Osteocyte (in vitro differentiated cells): ENCODE measurements around the gene SND1. TPM values are rescaled to one million over a fixed set of nuclear protein-coding genes. Genes with fewer than 3 reads are reported as not detected.

ENCODE experiments used
- DNase-seq: peaks from one replicate; pipeline ENCODE4 v3.0.0; 2021; ENCODE audit warnings: mixed read lengths; ENCODE audit not compliant: unreplicated experiment; ENCODE audit errors: extremely low spot score
- H3K27ac Mint-ChIP-seq: one replicate; pipeline ENCODE4 v1.8.0; 2021; ENCODE audit warnings: mild to moderate bottlenecking, mixed read lengths; ENCODE audit not compliant: unreplicated experiment
- H3K27me3 Mint-ChIP-seq: one replicate; pipeline ENCODE4 v1.8.0; 2021; ENCODE audit warnings: mixed read lengths; ENCODE audit not compliant: unreplicated experiment
- H3K36me3 Mint-ChIP-seq: one replicate; pipeline ENCODE4 v1.8.0; 2021; ENCODE audit warnings: mixed read lengths; ENCODE audit not compliant: unreplicated experiment
- H3K4me1 Mint-ChIP-seq: one replicate; pipeline ENCODE4 v1.8.0; 2021; ENCODE audit warnings: mixed read lengths; ENCODE audit not compliant: unreplicated experiment
- H3K4me3 Mint-ChIP-seq: one replicate; pipeline ENCODE4 v1.8.0; 2021; ENCODE audit warnings: mild to moderate bottlenecking, moderate library complexity, mixed read lengths; ENCODE audit not compliant: unreplicated experiment
- H3K9me3 Mint-ChIP-seq: one replicate; pipeline ENCODE4 v1.8.0; 2021; ENCODE audit warnings: mixed read lengths; ENCODE audit not compliant: unreplicated experiment
- total RNA-seq: library from RNA; stranded (reverse); gene quantifications from 2 replicates; pipeline ENCODE4 v1.2.1, GENCODE V29; 2021
- TF ChIP-seq, protein P1 (sequence below): fragments of 200-600 bp; sonication (generic); IDR thresholded peaks from 2 replicates; pipeline ENCODE4 v1.5.0; 2021; ENCODE audit warnings: antibody characterized with exemption, mild to moderate bottlenecking, moderate library complexity

Gene SND1
- total RNA-seq, 1 donor from 2014 or later: 229 TPM

DNA sequence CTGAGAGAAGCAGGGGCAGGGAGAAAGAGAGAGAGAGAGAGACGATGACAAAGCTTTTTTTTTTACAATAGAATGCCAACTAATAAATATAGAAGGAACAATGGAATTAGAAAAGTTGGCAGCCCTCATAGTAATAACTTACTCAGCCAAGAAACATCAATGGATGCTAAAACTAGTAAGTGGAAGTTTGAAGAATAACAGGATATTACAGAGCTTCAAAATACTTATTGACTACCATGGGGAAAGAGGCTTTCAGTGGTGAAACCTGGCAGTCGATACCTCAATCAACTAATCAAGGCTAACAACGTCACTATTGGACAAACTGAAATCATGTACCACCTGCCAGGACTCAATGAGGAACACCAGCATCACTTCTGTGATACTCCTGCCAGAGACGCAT lies 479.7 kb downstream of the SND1 start:
- H3K4me1 Mint-ChIP-seq: peaks cover 6% of the 10 kb centered on the region
- peaks cover 33% of the 10 kb centered on the region for H3K27me3 Mint-ChIP-seq
- H3K4me3 Mint-ChIP-seq: no peak overlapping the region
- TF ChIP-seq, protein P1, sequence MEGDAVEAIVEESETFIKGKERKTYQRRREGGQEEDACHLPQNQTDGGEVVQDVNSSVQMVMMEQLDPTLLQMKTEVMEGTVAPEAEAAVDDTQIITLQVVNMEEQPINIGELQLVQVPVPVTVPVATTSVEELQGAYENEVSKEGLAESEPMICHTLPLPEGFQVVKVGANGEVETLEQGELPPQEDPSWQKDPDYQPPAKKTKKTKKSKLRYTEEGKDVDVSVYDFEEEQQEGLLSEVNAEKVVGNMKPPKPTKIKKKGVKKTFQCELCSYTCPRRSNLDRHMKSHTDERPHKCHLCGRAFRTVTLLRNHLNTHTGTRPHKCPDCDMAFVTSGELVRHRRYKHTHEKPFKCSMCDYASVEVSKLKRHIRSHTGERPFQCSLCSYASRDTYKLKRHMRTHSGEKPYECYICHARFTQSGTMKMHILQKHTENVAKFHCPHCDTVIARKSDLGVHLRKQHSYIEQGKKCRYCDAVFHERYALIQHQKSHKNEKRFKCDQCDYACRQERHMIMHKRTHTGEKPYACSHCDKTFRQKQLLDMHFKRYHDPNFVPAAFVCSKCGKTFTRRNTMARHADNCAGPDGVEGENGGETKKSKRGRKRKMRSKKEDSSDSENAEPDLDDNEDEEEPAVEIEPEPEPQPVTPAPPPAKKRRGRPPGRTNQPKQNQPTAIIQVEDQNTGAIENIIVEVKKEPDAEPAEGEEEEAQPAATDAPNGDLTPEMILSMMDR: no peak
- H3K9me3 Mint-ChIP-seq: no peaks in the 10 kb centered on the region
- H3K27ac Mint-ChIP-seq: no peak overlapping the region
- no peaks in the 10 kb centered on the region for H3K36me3 Mint-ChIP-seq
- DNase-seq: peak; percentile 10

DNA sequence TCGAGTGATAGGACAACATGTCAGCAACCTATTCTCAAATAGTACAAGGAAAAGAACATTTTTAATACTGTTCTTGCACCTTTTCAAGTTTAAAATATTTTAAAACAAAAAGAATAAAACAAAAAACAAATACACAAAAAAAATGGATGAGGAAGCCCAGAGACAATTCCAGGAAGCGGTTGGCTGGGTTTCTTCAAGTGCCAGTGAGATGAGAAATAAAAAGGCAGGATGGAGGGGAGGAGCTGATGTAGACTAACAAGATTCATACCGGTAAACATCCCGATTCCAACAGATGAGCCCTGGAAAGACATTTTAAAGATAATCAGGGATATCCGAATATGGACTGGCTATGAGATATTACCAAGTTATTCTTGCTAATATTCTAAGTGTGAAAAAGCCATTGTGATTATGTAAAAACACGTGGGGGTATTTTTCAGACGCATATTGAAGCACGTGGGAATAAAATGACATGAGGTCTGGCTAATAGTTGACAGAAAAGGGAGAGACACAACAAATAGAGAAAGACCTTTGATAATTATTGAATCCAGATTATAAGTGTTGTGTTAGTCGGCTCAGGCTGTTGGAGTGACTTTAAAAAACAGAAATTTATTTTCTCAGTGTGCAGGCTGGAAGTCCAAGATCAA lies 480.6 kb downstream of the SND1 start:
- H3K36me3 Mint-ChIP-seq: no peaks in the 10 kb centered on the region
- TF ChIP-seq, protein P1: no peak
- H3K9me3 Mint-ChIP-seq: no peaks in the 10 kb centered on the region
- H3K4me1 Mint-ChIP-seq: peaks cover 6% of the 10 kb centered on the region
- DNase-seq: no peak
- peaks cover 40% of the 10 kb centered on the region for H3K27me3 Mint-ChIP-seq
- H3K27ac Mint-ChIP-seq: no peak overlapping the region
- H3K4me3 Mint-ChIP-seq: no peak overlapping the region

DNA sequence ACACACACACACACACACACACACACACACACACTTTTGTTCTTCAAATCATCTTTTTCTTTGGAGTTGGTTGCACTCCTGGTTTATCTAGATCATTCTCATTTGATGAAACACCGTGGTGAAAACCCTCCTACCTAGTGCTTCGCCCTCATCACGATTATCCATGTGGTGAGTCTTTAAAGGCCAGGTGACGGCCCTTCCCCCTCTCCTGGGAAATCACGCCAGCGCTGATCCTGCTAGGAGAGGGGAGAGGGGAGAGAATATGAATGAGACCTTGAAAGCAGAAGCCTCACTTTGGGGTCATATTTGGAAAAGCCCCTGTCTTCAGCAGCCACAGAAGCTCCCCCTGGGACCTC lies 483.1 kb downstream of the SND1 start:
- Mint-ChIP-seq H3K4me1 (peaks cover 6% of the 10 kb centered on the region), H3K27ac (no peak overlapping the region), H3K9me3 (peaks cover 3% of the 10 kb centered on the region), H3K36me3 (no peaks in the 10 kb centered on the region), H3K4me3 (peak overlapping the region; percentile 63), H3K27me3 (peaks cover 54% of the 10 kb centered on the region)
- no peak for DNase-seq
- TF ChIP-seq, protein P1: no peak

DNA sequence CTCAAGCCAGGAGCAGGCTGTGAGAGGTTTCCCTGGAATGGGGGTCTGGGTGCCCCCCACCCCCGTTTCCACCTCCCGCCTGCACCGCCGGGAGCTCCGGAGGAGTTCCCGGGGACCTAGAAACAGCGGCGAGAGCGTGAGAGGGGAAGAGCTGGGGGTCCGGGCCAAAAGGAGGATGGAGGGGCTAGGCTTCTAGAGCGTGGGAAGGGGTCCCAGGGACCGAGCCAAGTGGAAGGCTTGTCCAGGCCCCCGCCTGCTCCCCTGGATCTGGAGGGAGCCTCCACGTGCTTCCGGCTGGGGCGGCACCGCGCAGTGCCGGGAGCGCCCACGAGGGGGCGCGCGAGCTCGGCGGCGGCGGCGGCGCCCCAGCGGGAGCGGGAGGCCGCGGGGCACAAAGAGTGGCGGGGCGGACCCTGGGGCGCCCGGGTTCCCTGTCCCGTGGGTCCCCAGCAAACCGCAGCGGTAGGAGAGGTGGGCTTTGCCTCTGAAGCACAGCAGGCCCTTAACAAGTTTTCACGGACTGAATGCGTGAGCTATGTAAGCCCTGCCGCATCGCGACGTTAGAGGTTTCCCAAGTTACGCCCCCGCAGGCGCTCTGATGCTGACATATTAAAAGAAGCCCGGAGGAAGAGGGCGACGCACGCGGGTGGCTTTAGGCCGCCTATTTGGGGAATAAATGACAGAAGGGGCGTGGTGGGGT lies 483.7 kb downstream of the SND1 start:
- no peak overlapping the region for H3K27ac Mint-ChIP-seq

DNA sequence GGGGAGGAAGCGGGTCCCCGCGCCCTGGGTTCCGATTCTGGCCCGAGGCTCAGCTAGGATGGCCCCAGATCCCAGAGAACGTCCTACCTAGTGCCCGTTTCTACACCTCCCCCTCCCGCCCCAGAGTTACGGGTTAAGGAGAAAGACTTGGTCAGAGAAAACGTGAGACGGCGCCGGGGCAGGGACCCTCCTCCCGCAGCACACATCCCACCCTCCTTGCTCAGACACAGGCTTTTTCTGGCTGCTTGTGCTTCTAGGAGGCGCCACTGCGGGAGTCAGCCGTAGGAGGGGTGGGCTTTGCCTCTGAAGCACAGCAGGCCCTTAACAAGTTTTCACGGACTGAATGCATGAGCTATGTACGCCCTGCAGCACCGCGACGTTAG lies 484.2 kb downstream of the SND1 start:
- no peak overlapping the region for H3K27ac Mint-ChIP-seq
- TF ChIP-seq, protein P1: no peak
- peaks cover 62% of the 10 kb centered on the region for H3K27me3 Mint-ChIP-seq
- peak overlapping the region; percentile 71 for H3K4me3 Mint-ChIP-seq
- H3K4me1 Mint-ChIP-seq: peaks cover 6% of the 10 kb centered on the region
- peak; percentile 76 for DNase-seq
- peaks cover 5% of the 10 kb centered on the region for H3K9me3 Mint-ChIP-seq
- no peaks in the 10 kb centered on the region for H3K36me3 Mint-ChIP-seq

More for the DNA sequence above, 483.7 kb downstream of the SND1 start:
- Mint-ChIP-seq H3K9me3 (peaks cover 5% of the 10 kb centered on the region), H3K4me1 (peaks cover 6% of the 10 kb centered on the region), H3K4me3 (peak overlapping the region; percentile 71), H3K27me3 (peaks cover 60% of the 10 kb centered on the region), H3K36me3 (no peaks in the 10 kb centered on the region)
- peak; percentile 87 for DNase-seq
- TF ChIP-seq, protein P1: peak; percentile 97
